Astrocyte (in vitro differentiated cells and primary cell): Measurements from ENCODE around the gene BAHCC1. TPM values are rescaled to one million over a fixed set of nuclear protein-coding genes. Genes with fewer than 3 reads are reported as not detected.

Experiments
- DNase-seq: peaks from one replicate; pipeline ENCODE4 v3.0.0-alpha.2; 2010; ENCODE audit warnings: low read depth
- FAIRE-seq: peaks from 2 replicates; lab custom pipeline; 2011; peaks lifted over from hg19 to GRCh38; lab: Jason Lieb, UNC
- H2AFZ ChIP-seq: 2 replicates; pipeline ENCODE4 v1.6.0; 2012; ENCODE audit warnings: low read depth, low read length, inconsistent platforms
- H3K27ac ChIP-seq: 2 replicates; pipeline ENCODE4 v1.5.1; 2011; ENCODE audit warnings: low read depth, low read length, inconsistent platforms
- H3K27me3 ChIP-seq: 2 replicates; pipeline ENCODE4 v1.6.0; 2011; ENCODE audit warnings: low read length, inconsistent platforms; ENCODE audit not compliant: insufficient read depth
- H3K36me3 ChIP-seq: 2 replicates; pipeline ENCODE4 v1.5.1; 2011; ENCODE audit warnings: low read length, inconsistent platforms; ENCODE audit not compliant: insufficient read depth
- H3K4me1 ChIP-seq: 2 replicates; pipeline ENCODE4 v1.5.1; 2011; ENCODE audit warnings: low read length, inconsistent platforms; ENCODE audit not compliant: insufficient read depth
- H3K4me2 ChIP-seq: 2 replicates; pipeline ENCODE4 v1.6.0; 2012; ENCODE audit warnings: low read length, inconsistent platforms
- H3K4me3 ChIP-seq: 2 replicates; pipeline ENCODE4 v1.5.1; 2011; ENCODE audit warnings: low read depth, mild to moderate bottlenecking, low read length, inconsistent platforms; ENCODE audit not compliant: insufficient read depth
- H3K79me2 ChIP-seq: 2 replicates; pipeline ENCODE4 v1.6.0; 2012; ENCODE audit warnings: mild to moderate bottlenecking, low read length, inconsistent platforms; ENCODE audit not compliant: insufficient read depth
- H3K9ac ChIP-seq: 2 replicates; pipeline ENCODE4 v1.6.0; 2012; ENCODE audit warnings: mild to moderate bottlenecking, low read length, inconsistent platforms
- H3K9me3 ChIP-seq: 2 replicates; pipeline ENCODE4 v1.5.1; 2012; ENCODE audit warnings: low read depth, mild to moderate bottlenecking, low read length, inconsistent platforms; ENCODE audit not compliant: insufficient read depth
- H4K20me1 ChIP-seq: 2 replicates; pipeline ENCODE4 v1.6.0; 2012; ENCODE audit warnings: low read length, inconsistent platforms; ENCODE audit not compliant: insufficient read depth
- H3K27ac Mint-ChIP-seq: one replicate; pipeline ENCODE4 v1.8.0; 2021; ENCODE audit warnings: mild to moderate bottlenecking, mixed read lengths; ENCODE audit not compliant: unreplicated experiment
- H3K27me3 Mint-ChIP-seq: one replicate; pipeline ENCODE4 v1.8.0; 2021; ENCODE audit warnings: low read depth, mixed read lengths; ENCODE audit not compliant: unreplicated experiment
- H3K36me3 Mint-ChIP-seq: one replicate; pipeline ENCODE4 v1.8.0; 2021; ENCODE audit warnings: low read depth, mixed read lengths; ENCODE audit not compliant: unreplicated experiment
- H3K4me1 Mint-ChIP-seq: one replicate; pipeline ENCODE4 v1.8.0; 2021; ENCODE audit warnings: low read depth, mixed read lengths; ENCODE audit not compliant: unreplicated experiment
- H3K4me3 Mint-ChIP-seq: one replicate; pipeline ENCODE4 v1.8.0; 2021; ENCODE audit warnings: mild to moderate bottlenecking, moderate library complexity, mixed read lengths; ENCODE audit not compliant: unreplicated experiment
- H3K9me3 Mint-ChIP-seq: one replicate; pipeline ENCODE4 v1.8.0; 2021; ENCODE audit warnings: mild to moderate bottlenecking, mixed read lengths; ENCODE audit not compliant: unreplicated experiment
- CTCF ChIP-seq: IDR thresholded peaks from 2 replicates; pipeline ENCODE4 v1.5.1; 2011; ENCODE audit warnings: low read depth, mild to moderate bottlenecking, inconsistent platforms, low read length, moderate library complexity; ENCODE audit not compliant: insufficient read depth
- EZH2 ChIP-seq: IDR thresholded peaks from 2 replicates; pipeline ENCODE4 v1.6.1; 2012; ENCODE audit warnings: mild to moderate bottlenecking, low read length, inconsistent platforms; ENCODE audit not compliant: insufficient read depth
- total RNA-seq: library from RNA; stranded (reverse); gene quantifications from 2 replicates; pipeline ENCODE4 v1.2.1, GENCODE V29; 2021

The BAHCC1 gene
- total RNA-seq, 1 donor from 2014 or later: 18.5 TPM

DNA sequence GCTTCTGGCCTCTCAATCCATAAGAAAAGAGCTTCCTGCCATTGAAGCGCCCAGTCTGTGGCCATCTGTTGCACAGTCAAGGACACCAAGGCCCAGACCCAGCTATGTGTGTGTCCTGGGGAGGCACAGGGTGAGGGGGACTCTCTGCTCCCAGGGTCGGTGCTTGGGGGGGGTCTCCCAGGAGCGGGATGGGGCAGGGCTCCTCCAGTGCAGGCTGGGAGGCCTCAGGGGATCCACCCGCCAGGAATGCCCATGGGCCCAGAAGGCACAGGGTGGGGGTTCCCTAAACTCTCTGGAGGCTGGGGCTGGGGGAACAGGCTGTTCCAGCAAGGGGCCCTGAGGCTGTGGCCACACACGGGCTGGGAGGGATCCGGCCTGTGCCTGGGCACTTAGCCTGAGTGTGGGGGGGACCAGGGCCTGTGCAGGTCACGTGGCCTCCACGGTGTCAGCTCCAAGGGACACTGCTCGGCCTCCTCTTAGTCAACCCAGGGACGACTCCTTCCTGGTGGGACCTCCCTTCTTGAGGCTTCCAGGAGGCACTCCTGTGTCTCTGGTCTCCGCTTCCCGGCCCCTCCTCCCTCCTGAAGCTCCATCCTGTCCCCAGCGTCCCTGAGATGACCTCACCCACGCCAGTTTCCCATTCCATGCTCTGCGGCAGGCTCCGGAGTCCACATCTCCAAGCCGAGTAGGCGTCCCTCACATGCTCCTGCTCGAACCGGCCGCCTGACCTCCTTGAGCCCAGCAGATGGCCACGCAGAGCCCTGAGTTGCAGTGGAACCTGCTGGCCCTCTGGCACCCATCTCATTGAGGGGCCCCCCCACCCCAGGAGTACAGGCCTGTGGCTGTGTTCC is 23.1 kb upstream of the BAHCC1 start:
- Histone ChIP-seq H3K4me2 (no peak overlapping the region), H3K4me3 (no peak overlapping the region), H3K79me2 (no peaks in the 10 kb centered on the region), H3K27ac (no peak overlapping the region), H3K9ac (no peak overlapping the region), H3K27me3 (peaks cover 6% of the 10 kb centered on the region), H4K20me1 (no peaks in the 10 kb centered on the region), H3K4me1 (no peaks in the 10 kb centered on the region), H3K9me3 (peaks cover 9% of the 10 kb centered on the region), H2AFZ (no peak overlapping the region), H3K36me3 (no peaks in the 10 kb centered on the region)
- Mint-ChIP-seq H3K27me3 (peaks cover 24% of the 10 kb centered on the region), H3K4me1 (no peaks in the 10 kb centered on the region), H3K27ac (peak overlapping the region; percentile 26), H3K9me3 (no peaks in the 10 kb centered on the region), H3K4me3 (peak overlapping the region; percentile 50), H3K36me3 (peaks cover 1% of the 10 kb centered on the region)
- DNase-seq (peak; percentile 7), FAIRE-seq (no peak)
- TF ChIP-seq EZH2 (no peak), CTCF (no peak)

DNA sequence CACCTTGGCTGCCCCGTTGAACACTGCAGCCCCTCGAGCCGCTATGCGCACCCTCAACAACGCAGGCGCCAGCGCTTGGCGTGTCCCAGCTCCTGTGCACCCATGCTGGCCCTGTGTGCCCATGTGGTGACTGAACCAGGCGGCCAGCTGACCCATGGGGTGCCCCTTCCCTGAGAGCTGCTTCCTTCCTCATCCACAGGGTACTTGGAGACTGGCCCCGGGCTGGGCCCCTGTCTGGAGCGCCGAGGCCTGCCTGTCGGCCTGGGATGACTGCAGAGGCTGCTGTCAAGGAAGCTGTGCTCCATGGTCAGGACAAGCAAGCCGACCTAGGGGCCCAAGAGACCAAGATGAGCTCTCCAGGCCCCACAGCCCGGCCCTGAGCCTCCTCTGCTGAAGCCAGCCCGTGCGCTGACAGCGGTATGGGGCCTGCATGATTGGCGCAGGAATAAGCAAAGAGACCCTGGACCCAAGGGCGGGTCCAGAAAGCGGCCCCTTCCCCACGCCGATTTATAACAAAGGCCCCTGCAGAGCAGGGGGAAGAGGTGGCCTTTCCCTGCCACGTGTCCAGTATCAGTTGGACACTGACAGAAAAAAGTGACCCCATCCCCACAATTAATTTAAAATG is 21.6 kb upstream of the BAHCC1 start:
- no peak overlapping the region for H3K27ac Mint-ChIP-seq

More for the DNA sequence above, 21.6 kb upstream of the BAHCC1 start:
- Histone ChIP-seq H4K20me1 (no peaks in the 10 kb centered on the region), H3K4me1 (no peaks in the 10 kb centered on the region), H3K9me3 (peaks cover 9% of the 10 kb centered on the region), H3K9ac (no peak overlapping the region), H2AFZ (no peak overlapping the region), H3K27ac (no peak overlapping the region), H3K4me3 (no peak overlapping the region), H3K27me3 (peaks cover 5% of the 10 kb centered on the region), H3K36me3 (no peaks in the 10 kb centered on the region), H3K79me2 (no peaks in the 10 kb centered on the region), H3K4me2 (no peak overlapping the region)
- Mint-ChIP-seq H3K9me3 (no peaks in the 10 kb centered on the region), H3K4me3 (no peak overlapping the region), H3K27me3 (peaks cover 25% of the 10 kb centered on the region), H3K36me3 (peaks cover 1% of the 10 kb centered on the region), H3K4me1 (no peaks in the 10 kb centered on the region)
- no peak for DNase-seq
- FAIRE-seq: no peak
- TF ChIP-seq CTCF (no peak), EZH2 (no peak)
